IPS-NIHi11 (cell line): Measurements from ENCODE around the gene TASOR2.
A peak's percentile ranks its signal among the peaks of the same experiment; 100 is the strongest.

Source experiments
- DNase-seq: peaks from one replicate; pipeline ENCODE4 v3.0.0; 2012; ENCODE audit warnings: mixed read lengths, low spot score

Gene TASOR2

GRCh38 chr10:5684318-5684970 lies at the start of gene TASOR2:
TSS of gene TASOR2 (plus strand) at chr10:5684838. CDS start at chr10:5720643, 35,805 bp downstream.
- DNase-seq, result peak; percentile 95

- no peak for DNase-seq
Observed at GRCh38 chr10:5634918-5635317, 49.7 kb upstream of the TASOR2 start.

- no peak for DNase-seq
Observed at GRCh38 chr10:5638494-5638893, 46.1 kb upstream of the TASOR2 start.

GRCh38 chr10:5639066-5639465 lies 45.6 kb upstream of the TASOR2 start:
- no peak for DNase-seq

GRCh38 chr10:5640036-5640435 lies 44.6 kb upstream of the TASOR2 start:
- DNase-seq, result no peak

- DNase-seq, result no peak
Observed at GRCh38 chr10:5640501-5640900, 44.1 kb upstream of the TASOR2 start.

- DNase-seq, result no peak
Observed at GRCh38 chr10:5641501-5641900, 43.1 kb upstream of the TASOR2 start.

GRCh38 chr10:5643346-5644067 lies 41.1 kb upstream of the TASOR2 start:
- no peak for DNase-seq

- no peak for DNase-seq
Observed at GRCh38 chr10:5644930-5645329, 39.7 kb upstream of the TASOR2 start.

- DNase-seq, result no peak
Observed at GRCh38 chr10:5645375-5645774, 39.3 kb upstream of the TASOR2 start.

- no peak for DNase-seq
Observed at GRCh38 chr10:5645944-5646617, 38.6 kb upstream of the TASOR2 start.

- no peak for DNase-seq
Observed at GRCh38 chr10:5647507-5648240, 37.0 kb upstream of the TASOR2 start.

GRCh38 chr10:5648494-5649457 lies 35.9 kb upstream of the TASOR2 start:
- no peak for DNase-seq

- DNase-seq, result no peak
Observed at GRCh38 chr10:5649746-5650145, 34.9 kb upstream of the TASOR2 start.

GRCh38 chr10:5650664-5651387 lies 33.8 kb upstream of the TASOR2 start:
- no peak for DNase-seq

- DNase-seq, result no peak
Observed at GRCh38 chr10:5651388-5651764, 33.3 kb upstream of the TASOR2 start.

- DNase-seq, result no peak
Observed at GRCh38 chr10:5652746-5653145, 31.9 kb upstream of the TASOR2 start.

GRCh38 chr10:5654218-5654755 lies 30.4 kb upstream of the TASOR2 start:
- no peak for DNase-seq

- DNase-seq, result no peak
Observed at GRCh38 chr10:5655121-5655520, 29.5 kb upstream of the TASOR2 start.
